Measurements from ENCODE around the gene CDH11.

The CDH11 gene

GRCh38 chr16:65120831-65121721 lies 787 bp downstream of the CDH11 start:
- Mint-ChIP-seq H3K9me3 (no peaks in the 10 kb centered on the region), H3K36me3 (no peaks in the 10 kb centered on the region), H3K27ac (no peak overlapping the region), H3K27me3 (peaks cover 43% of the 10 kb centered on the region), H3K4me1 (peaks cover 5% of the 10 kb centered on the region), H3K4me3 (no peak overlapping the region)
- ATAC-seq: no peak

GRCh38 chr16:65120461-65120830 lies 1.4 kb downstream of the CDH11 start:
- Mint-ChIP-seq H3K9me3 (no peaks in the 10 kb centered on the region), H3K4me3 (no peak overlapping the region), H3K27me3 (peaks cover 43% of the 10 kb centered on the region), H3K27ac (no peak overlapping the region), H3K4me1 (peaks cover 5% of the 10 kb centered on the region), H3K36me3 (no peaks in the 10 kb centered on the region)
- no peak for ATAC-seq

- Mint-ChIP-seq H3K27ac (no peak overlapping the region), H3K4me3 (no peak overlapping the region), H3K9me3 (no peaks in the 10 kb centered on the region), H3K27me3 (peaks cover 43% of the 10 kb centered on the region), H3K4me1 (peaks cover 5% of the 10 kb centered on the region), H3K36me3 (no peaks in the 10 kb centered on the region)
- ATAC-seq: no peak
Measured at GRCh38 chr16:65119901-65120401, 1.9 kb downstream of the CDH11 start.

GRCh38 chr16:65119435-65119834 lies 2.4 kb downstream of the CDH11 start:
- no peak overlapping the region for H3K4me3 Mint-ChIP-seq
- peaks cover 40% of the 10 kb centered on the region for H3K27me3 Mint-ChIP-seq
- no peak overlapping the region for H3K27ac Mint-ChIP-seq
- peaks cover 5% of the 10 kb centered on the region for H3K4me1 Mint-ChIP-seq
- no peaks in the 10 kb centered on the region for H3K9me3 Mint-ChIP-seq
- ATAC-seq: no peak
- no peaks in the 10 kb centered on the region for H3K36me3 Mint-ChIP-seq

- ATAC-seq: no peak
- Mint-ChIP-seq H3K27me3 (peaks cover 35% of the 10 kb centered on the region), H3K4me3 (no peak overlapping the region), H3K36me3 (no peaks in the 10 kb centered on the region), H3K4me1 (peaks cover 5% of the 10 kb centered on the region), H3K9me3 (no peaks in the 10 kb centered on the region), H3K27ac (no peak overlapping the region)
Measured at GRCh38 chr16:65118871-65119270, 3.0 kb downstream of the CDH11 start.

GRCh38 chr16:65117811-65118448 lies 3.9 kb downstream of the CDH11 start:
- Mint-ChIP-seq H3K4me1 (peaks cover under 1% of the 10 kb centered on the region), H3K27ac (no peak overlapping the region), H3K27me3 (peaks cover 25% of the 10 kb centered on the region), H3K36me3 (no peaks in the 10 kb centered on the region), H3K4me3 (no peak overlapping the region), H3K9me3 (no peaks in the 10 kb centered on the region)
- no peak for ATAC-seq

- peaks cover 18% of the 10 kb centered on the region for H3K27me3 Mint-ChIP-seq
- no peak overlapping the region for H3K27ac Mint-ChIP-seq
- no peaks in the 10 kb centered on the region for H3K9me3 Mint-ChIP-seq
- H3K4me1 Mint-ChIP-seq: no peaks in the 10 kb centered on the region
- no peak overlapping the region for H3K4me3 Mint-ChIP-seq
- no peaks in the 10 kb centered on the region for H3K36me3 Mint-ChIP-seq
- no peak for ATAC-seq
Measured at GRCh38 chr16:65116818-65117430, 4.9 kb downstream of the CDH11 start.

GRCh38 chr16:65116216-65116615 lies 5.6 kb downstream of the CDH11 start:
- no peak overlapping the region for H3K4me3 Mint-ChIP-seq
- H3K4me1 Mint-ChIP-seq: no peaks in the 10 kb centered on the region
- no peaks in the 10 kb centered on the region for H3K9me3 Mint-ChIP-seq
- no peaks in the 10 kb centered on the region for H3K36me3 Mint-ChIP-seq
- no peak for ATAC-seq
- peaks cover 15% of the 10 kb centered on the region for H3K27me3 Mint-ChIP-seq
- H3K27ac Mint-ChIP-seq: no peak overlapping the region

- no peaks in the 10 kb centered on the region for H3K9me3 Mint-ChIP-seq
- H3K4me3 Mint-ChIP-seq: no peak overlapping the region
- no peak overlapping the region for H3K27ac Mint-ChIP-seq
- no peaks in the 10 kb centered on the region for H3K36me3 Mint-ChIP-seq
- H3K4me1 Mint-ChIP-seq: no peaks in the 10 kb centered on the region
- no peaks in the 10 kb centered on the region for H3K27me3 Mint-ChIP-seq
- ATAC-seq: no peak
Measured at GRCh38 chr16:65114527-65114926, 7.3 kb downstream of the CDH11 start.

- Mint-ChIP-seq H3K27ac (no peak overlapping the region), H3K27me3 (no peaks in the 10 kb centered on the region), H3K4me1 (no peaks in the 10 kb centered on the region), H3K4me3 (no peak overlapping the region), H3K9me3 (no peaks in the 10 kb centered on the region), H3K36me3 (no peaks in the 10 kb centered on the region)
- no peak for ATAC-seq
Measured at GRCh38 chr16:65113441-65113840, 8.4 kb downstream of the CDH11 start.

- no peak for ATAC-seq
- no peaks in the 10 kb centered on the region for H3K27me3 Mint-ChIP-seq
- H3K4me1 Mint-ChIP-seq: no peaks in the 10 kb centered on the region
- no peaks in the 10 kb centered on the region for H3K9me3 Mint-ChIP-seq
- H3K4me3 Mint-ChIP-seq: no peak overlapping the region
- H3K27ac Mint-ChIP-seq: no peak overlapping the region
- H3K36me3 Mint-ChIP-seq: no peaks in the 10 kb centered on the region
Measured at GRCh38 chr16:65111306-65111705, 10.6 kb downstream of the CDH11 start.

GRCh38 chr16:65106757-65107156 lies 15.1 kb downstream of the CDH11 start:
- H3K27ac Mint-ChIP-seq: no peak overlapping the region
- H3K9me3 Mint-ChIP-seq: no peaks in the 10 kb centered on the region
- H3K4me3 Mint-ChIP-seq: no peak overlapping the region
- H3K36me3 Mint-ChIP-seq: no peaks in the 10 kb centered on the region
- ATAC-seq: no peak
- H3K27me3 Mint-ChIP-seq: no peaks in the 10 kb centered on the region
- H3K4me1 Mint-ChIP-seq: no peaks in the 10 kb centered on the region

- Mint-ChIP-seq H3K36me3 (no peaks in the 10 kb centered on the region), H3K27me3 (no peaks in the 10 kb centered on the region), H3K27ac (no peak overlapping the region), H3K9me3 (peaks cover 3% of the 10 kb centered on the region), H3K4me3 (no peak overlapping the region), H3K4me1 (no peaks in the 10 kb centered on the region)
- ATAC-seq: no peak
Measured at GRCh38 chr16:65105171-65105570, 16.7 kb downstream of the CDH11 start.

GRCh38 chr16:65104471-65104870 lies 17.4 kb downstream of the CDH11 start:
- no peak overlapping the region for H3K4me3 Mint-ChIP-seq
- H3K9me3 Mint-ChIP-seq: peaks cover 9% of the 10 kb centered on the region
- no peak for ATAC-seq
- H3K4me1 Mint-ChIP-seq: no peaks in the 10 kb centered on the region
- no peaks in the 10 kb centered on the region for H3K36me3 Mint-ChIP-seq
- H3K27ac Mint-ChIP-seq: no peak overlapping the region
- no peaks in the 10 kb centered on the region for H3K27me3 Mint-ChIP-seq

GRCh38 chr16:65102326-65102725 lies 19.5 kb downstream of the CDH11 start:
- no peak overlapping the region for H3K27ac Mint-ChIP-seq
- peaks cover 9% of the 10 kb centered on the region for H3K9me3 Mint-ChIP-seq

More at GRCh38 chr16:65102326-65102725, 19.5 kb downstream of the CDH11 start:
- no peaks in the 10 kb centered on the region for H3K27me3 Mint-ChIP-seq
- ATAC-seq: no peak
- no peak overlapping the region for H3K4me3 Mint-ChIP-seq
- no peaks in the 10 kb centered on the region for H3K4me1 Mint-ChIP-seq
- no peaks in the 10 kb centered on the region for H3K36me3 Mint-ChIP-seq

Data from stimulated activated memory B cell treated with anti-CD40 and anti-IgM and Interleukin-4, amounts not matched to agents 10 μg/mL and 1 μg/mL and 100 μg/mL, for 72 hours (primary cell).